ENCODE results near the gene SS18. TPM values are rescaled to one million over a fixed set of nuclear protein-coding genes. Genes with fewer than 3 reads are reported as not detected.

The SS18 gene
- total RNA-seq, 1 donor from 2014 or later, result 99.7 TPM

- Mint-ChIP-seq H3K27me3 (no peaks in the 10 kb centered on the region), H3K27ac (no peak overlapping the region), H3K4me1 (no peaks in the 10 kb centered on the region), H3K4me3 (no peak overlapping the region), H3K9me3 (no peaks in the 10 kb centered on the region), H3K36me3 (ENCODE audit: low read depth) (peaks cover 4% of the 10 kb centered on the region)
- ChIA-PET POLR2A (no interaction called here), CTCF (no interaction called here)
- ATAC-seq (ENCODE audit: low read depth), result no peak
- TF ChIP-seq CTCF (IDR thresholded peaks at IDR 0.05), result no peak
- intact Hi-C loops (cut with micrococcal nuclease), result no loop called here
- no peak for DNase-seq
Observed at GRCh38 chr18:26005950-26006349, 84.5 kb downstream of the SS18 start.

- no peaks in the 10 kb centered on the region for H3K9me3 Mint-ChIP-seq
- H3K27me3 Mint-ChIP-seq, result no peaks in the 10 kb centered on the region
- CTCF ChIA-PET, result no interaction called here
- no peak overlapping the region for H3K4me3 Mint-ChIP-seq
- intact Hi-C loops (cut with micrococcal nuclease), result no loop called here
- no peak for ATAC-seq (ENCODE audit: low read depth)
- no peak for DNase-seq
- no peak overlapping the region for H3K27ac Mint-ChIP-seq
- no peaks in the 10 kb centered on the region for H3K4me1 Mint-ChIP-seq
- H3K36me3 Mint-ChIP-seq (ENCODE audit: low read depth), result no peaks in the 10 kb centered on the region
- TF ChIP-seq CTCF (IDR thresholded peaks at IDR 0.05), result no peak
- POLR2A ChIA-PET, result no interaction called here
Observed at GRCh38 chr18:26004832-26005231, 85.6 kb downstream of the SS18 start.

- ChIA-PET POLR2A (no interaction called here), CTCF (interaction anchor here (0.6 to 1.2 kb wide), 2 partner anchors 7 to 303 kb away, joined by 3 read pairs; no protein-coding TSS in a partner anchor)
Observed at GRCh38 chr18:26003817-26004216, 86.6 kb downstream of the SS18 start.

DNA sequence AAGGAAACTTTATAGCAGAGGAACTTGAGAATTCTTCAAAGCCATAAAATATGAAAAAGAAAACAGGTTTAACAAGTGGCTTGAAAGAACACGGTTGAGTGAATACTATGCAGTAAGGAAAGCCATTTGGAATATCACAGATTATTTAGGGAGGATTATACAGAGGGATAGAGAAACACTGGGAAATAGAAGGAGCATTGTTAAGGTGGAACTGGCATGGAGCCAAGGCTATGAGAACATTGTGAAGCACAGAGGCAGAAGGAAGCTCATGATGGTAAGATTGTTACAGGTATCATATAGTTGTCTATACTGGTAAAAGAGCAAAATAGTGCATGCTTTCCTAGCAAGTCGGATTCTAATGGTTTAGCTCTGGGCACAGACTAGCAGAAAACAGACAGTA, 87.1 kb downstream of the SS18 start:
- Mint-ChIP-seq H3K27ac (no peak overlapping the region), H3K4me1 (no peaks in the 10 kb centered on the region), H3K4me3 (no peak overlapping the region), H3K9me3 (peaks cover 7% of the 10 kb centered on the region), H3K27me3 (no peaks in the 10 kb centered on the region), H3K36me3 (ENCODE audit: low read depth) (no peaks in the 10 kb centered on the region)
- POLR2A ChIA-PET, result no interaction called here
- ATAC-seq (ENCODE audit: low read depth), result no peak
- intact Hi-C loops (cut with micrococcal nuclease), result no loop called here
- CTCF ChIA-PET, result interaction anchor here (1.2 kb wide), 1 partner anchor 304 kb away, joined by 3 read pairs; no protein-coding TSS in a partner anchor
- no peak for DNase-seq
- TF ChIP-seq CTCF (IDR thresholded peaks at IDR 0.05), result no peak

More at GRCh38 chr18:26003817-26004216, 86.6 kb downstream of the SS18 start:
- Mint-ChIP-seq H3K36me3 (ENCODE audit: low read depth) (no peaks in the 10 kb centered on the region), H3K27me3 (no peaks in the 10 kb centered on the region), H3K9me3 (peaks cover 7% of the 10 kb centered on the region), H3K27ac (no peak overlapping the region), H3K4me1 (no peaks in the 10 kb centered on the region), H3K4me3 (no peak overlapping the region)
- ATAC-seq (ENCODE audit: low read depth), result no peak
- DNase-seq, result no peak
- no peak for TF ChIP-seq CTCF (IDR thresholded peaks at IDR 0.05)
- intact Hi-C loops (cut with micrococcal nuclease), result no loop called here

DNA sequence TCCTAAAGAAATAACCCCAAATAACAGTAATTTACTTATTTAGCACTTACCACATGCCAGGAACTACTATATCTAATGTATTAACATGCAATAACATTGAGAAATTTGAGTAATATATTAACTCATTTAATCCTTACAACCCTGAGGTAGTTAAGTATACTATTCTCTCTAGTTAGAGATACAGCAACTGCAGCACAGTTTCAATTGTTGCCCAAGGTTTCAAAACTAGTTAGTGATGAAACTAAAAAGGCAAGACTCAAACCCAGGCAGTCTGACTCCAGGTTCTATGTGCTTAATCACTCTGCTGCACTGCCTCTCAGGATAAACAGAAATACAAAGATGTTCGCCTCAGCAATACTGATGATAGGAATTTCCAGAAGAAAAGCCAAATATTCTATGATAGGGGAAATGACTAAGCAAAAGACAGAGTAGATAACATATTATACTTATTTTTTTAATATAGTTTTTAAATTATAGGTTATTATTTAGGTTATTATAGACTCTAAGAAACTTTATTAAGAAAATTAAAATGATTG, 88.0 kb downstream of the SS18 start:
- intact Hi-C loops (cut with micrococcal nuclease), result no loop called here
- no peak for TF ChIP-seq CTCF (IDR thresholded peaks at IDR 0.05)
- Mint-ChIP-seq H3K9me3 (peaks cover 7% of the 10 kb centered on the region), H3K27me3 (no peaks in the 10 kb centered on the region), H3K4me3 (no peak overlapping the region), H3K27ac (no peak overlapping the region), H3K36me3 (ENCODE audit: low read depth) (no peaks in the 10 kb centered on the region), H3K4me1 (no peaks in the 10 kb centered on the region)
- ChIA-PET CTCF (no interaction called here), POLR2A (no interaction called here)
- ATAC-seq (ENCODE audit: low read depth), result no peak
- DNase-seq, result no peak
